Epidermal melanocyte (primary cell): ENCODE measurements around the gene CHML.

ENCODE experiments used
- DNase-seq: peaks from one replicate; pipeline ENCODE4 v3.0.0; 2011; ENCODE audit warnings: low spot score; ENCODE audit not compliant: insufficient read length

The CHML gene

DNA sequence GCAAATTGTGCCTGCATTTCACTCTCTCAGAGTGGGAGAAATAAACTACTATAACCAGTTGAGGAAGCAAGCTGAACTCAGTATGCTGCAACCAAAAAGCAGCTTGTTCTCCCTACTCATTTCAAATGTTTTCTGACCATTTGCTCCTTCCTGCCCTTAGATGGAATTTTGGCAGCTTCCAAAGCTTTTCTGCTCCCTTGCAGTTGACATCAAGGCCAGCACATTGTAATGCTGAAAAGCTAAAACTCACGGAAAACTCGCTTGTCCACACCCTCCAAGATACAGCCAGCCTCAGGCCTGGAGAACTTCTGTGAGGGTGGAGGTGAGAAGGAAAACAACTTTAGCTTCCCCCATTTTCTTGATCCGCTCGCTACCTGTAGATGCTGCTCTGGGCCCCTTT, 5.0 kb upstream of the CHML start:
- no peak for DNase-seq

DNA sequence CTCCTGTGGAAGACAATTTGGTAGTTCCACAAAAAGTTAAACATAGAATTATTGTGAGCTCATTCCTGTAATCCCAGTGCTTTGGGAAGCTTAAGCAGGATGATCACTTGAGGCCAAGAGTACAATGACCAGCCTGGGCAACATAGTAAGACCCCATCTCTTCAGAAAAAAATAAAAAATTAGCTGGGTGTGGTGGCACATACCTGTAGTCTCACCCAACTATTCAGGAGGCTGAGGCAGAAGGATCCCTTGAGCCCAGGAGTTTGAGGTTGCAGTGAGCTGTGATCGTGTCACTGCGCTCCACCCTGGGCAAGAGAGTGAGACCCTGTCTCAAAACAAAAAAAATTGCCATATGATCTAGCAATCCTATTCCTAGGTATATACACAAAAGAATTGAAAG, 4.1 kb upstream of the CHML start:
- DNase-seq = no peak

DNA sequence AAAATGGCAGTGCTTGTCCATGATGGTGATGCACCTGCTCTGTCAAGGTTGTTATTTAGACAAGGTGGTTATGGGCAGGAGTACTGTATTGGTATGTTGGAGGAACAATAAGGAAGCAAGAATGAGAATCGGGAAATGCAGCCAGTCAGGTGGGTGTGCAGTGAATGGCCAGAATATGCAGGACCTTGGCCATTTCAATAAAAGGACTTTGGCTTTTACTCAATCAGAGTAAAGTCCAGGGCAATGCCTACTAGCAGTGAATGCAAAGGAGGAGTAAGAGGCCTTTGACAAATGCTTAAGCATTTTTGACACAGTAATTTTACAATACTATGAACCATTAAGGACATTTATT, 2.4 kb upstream of the CHML start:
- DNase-seq = no peak

DNA sequence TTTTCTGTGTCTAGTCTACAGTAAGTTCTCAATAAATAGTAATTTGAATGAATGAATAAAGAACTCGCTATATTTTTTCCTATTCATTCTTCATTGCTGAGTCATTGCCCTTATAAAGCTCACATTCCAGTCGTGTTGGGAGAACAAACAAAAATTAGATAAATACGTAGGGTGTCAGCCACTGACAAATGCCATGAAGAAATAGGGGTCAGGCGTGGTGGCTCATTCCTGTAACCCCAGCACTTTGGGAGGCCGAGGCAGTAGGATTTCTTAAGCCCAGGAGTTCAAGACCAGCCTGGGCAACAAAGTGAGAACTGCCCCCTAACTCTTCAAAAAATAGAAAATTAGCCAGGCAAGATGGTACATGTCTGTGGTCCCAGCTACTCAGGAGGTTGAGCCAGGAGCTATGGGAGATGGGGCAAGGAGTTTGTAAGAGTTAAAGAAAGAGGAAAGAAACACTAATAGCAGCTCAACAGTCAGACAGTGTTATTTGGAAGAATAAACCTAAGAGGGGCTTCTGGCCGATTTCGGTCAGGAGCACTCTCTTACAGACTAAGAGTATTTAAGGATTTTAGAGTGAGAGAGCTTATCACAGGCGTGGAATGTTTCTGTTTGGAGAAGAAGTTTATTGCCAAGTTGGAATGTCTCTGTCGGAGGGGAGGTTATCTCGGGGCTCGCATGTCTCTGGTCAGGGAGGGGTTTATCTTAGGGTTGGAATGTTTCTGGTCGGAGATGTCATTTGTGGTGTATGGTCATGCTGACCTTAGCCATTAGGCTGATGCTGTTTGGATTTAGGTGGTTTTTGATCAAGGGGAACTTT, 1.8 kb upstream of the CHML start:
- no peak for DNase-seq

DNA sequence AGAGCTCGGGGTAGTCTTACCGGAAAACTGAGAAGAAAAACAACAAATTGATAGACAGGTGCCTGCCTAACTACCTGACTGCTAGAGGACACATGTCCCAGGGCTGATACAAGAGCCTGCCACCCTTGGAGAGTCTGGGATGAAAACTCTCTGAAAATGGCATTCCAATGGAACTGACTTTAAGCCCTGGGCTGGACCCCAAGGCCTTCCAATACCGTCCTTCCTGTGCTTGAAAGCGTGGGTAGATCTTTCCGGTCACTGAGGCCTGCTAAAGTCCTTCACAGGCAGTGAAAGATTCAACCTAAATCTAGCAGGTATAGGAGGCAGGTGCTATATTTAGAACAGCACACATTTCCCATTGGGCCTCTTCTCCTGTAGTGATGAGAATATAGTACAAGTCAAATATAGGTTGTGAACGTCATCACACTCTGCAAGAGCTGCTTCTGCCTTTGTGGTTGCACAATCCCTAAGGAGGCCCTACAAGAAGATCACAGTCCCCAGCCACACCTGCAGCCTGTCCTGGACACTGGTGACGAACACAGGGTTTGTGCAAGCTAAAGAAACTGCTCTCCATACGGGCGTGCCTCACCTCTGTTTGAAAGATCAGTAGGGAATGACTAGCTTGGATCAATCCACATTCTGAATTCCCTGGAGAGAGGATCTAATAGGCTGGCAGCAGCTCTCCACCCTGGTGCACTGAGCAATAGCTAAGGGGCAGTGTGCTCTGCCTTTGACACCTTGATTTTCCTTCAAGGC, 876 bp upstream of the CHML start:
- no peak for DNase-seq

DNA sequence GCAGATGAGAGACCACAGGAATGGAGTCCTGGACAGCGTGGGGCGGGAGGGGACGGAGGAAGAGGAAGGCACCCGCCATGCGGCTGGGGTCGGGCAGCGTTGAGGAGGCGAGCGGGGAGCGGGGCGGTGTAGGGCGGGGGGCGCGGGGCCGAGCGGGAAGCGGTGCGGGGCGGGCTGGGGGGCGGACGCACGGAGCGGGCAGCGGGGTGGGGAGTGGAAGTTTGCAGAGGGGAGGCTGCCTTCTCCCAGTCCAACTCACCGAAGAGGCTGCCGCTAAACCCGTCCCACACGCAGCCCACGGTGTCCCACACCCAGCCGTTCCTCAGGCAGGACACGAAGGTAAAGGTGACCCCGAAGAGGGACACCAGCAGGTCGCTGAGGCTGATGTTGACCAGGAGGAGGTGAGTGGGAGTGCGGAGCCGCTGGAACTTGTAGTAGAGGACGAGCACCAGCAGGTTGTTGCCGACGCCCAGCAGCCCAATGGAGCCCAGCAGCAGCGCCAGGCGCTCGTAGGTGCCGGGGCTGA, 483 bp downstream of the CHML start:
- DNase-seq = no peak

DNA sequence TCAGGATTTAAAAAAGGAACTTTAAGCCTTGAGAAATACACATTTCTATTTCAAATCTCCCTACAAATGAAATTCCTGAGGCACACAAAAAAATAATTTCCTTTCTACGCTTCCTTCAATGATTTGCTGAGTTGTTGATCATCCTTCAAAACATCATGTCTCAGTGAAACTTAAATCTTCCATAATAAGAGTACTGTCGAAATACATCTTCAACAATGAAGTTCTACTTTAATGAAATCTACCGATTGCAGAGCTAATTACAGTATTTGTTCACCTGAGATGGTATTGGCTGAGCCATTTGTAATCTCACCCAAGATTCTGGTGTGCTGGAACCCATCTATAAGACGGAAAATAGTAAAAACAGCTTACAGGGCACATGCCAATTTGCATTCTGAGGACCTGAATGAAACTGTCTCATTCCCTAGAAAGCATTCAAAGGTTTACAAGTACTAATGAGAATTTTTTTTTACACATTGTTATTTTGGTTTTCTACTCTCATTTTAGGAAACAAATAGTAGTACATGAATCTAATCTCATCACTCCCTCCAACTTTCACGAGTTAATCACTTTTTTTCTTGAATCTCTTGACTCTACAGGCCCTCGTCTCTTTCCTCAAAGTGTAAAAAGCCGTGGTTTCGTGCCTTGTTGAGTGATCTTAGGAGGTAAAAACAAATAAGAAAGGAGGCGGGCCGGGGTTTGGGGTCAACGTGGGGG, 1.1 kb downstream of the CHML start:
- no peak for DNase-seq

DNA sequence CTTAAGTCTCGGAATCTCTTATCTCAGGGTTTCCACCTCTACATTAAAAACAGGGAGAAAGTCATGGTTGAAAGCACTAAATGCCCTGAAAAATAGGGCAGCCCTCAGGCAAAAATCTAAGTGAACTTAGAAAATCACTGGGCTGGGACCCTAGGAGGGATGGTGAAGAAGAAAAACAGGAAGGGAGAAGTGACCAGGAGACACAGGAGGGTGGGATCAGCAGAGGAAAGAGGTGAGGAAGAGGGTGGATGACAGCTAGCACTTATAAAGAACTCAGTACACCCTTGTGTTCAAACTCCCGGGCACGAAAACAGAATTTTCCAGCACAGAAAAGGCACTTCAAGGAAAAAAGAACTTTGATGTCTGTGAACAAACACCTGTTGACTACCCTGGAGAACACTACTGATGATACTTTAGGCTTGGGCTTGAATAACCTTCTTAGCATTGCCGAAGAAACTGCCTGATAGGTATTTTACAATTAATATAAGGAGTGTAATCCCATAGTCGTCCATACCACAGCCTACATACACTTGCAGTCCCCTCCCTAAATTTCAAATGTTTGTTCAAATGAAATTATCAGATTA, 2.0 kb downstream of the CHML start:
- DNase-seq = no peak

DNA sequence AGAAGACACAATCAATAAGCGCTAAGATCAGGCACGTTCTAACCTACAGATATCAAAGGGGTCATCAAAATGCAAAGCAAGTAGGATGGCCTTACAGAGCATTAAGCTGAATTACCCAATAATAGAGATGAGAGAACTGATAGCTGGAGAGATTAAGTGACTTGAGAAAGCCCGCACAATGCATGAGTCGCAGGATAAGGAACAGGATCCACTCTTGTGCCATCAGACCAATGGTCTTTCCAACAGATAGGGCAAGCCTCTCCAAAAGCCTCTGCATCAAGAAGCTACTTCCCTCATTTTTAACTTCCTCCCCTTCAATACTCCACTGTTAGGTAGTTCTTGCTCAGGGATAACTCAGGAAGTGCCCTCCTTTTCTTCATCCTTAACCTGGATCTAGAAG, 2.6 kb downstream of the CHML start:
- no peak for DNase-seq

DNA sequence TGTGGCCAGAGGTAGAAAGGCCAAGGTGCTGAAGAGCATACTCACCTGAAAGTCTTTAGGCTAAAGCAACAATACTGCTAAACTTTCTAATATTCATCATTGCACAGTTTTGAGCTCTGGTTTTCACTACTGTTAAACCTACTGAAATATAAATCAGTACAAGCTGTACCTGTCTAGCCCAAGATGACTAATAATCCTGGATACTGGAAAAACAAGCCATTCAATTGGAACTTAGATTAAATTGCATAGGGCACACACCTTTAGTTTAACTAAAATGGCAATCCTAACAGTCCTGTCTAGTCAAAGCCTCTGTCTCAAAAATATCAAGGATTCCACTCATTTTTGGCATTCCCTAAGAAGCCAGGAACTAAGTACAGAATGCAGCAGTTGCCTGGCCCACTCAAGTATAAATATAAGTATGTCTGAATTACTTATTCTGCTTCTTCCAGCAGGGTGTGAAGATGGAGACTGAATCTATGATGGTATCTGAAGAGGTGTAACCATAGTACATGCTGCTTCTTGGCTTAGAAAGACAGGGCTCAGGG, 3.1 kb downstream of the CHML start:
- no peak for DNase-seq

DNA sequence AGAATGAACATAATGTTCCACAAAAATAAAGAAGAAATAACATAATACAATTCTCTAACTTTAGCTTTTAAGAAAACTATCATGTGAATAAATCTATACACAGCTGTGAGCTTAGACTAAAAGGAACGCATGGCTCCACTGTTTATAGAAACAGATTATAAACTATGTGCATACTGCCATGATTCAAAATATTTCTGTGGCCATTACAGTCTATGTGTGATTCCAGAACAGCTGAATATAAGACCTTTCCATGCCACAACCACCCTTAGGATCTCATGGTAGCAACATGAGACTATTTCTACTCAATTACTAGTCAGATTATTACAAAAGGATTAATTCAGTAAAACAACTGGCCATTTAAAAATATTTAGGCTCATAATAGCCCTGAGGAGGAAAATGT, 3.9 kb downstream of the CHML start:
- no peak for DNase-seq

DNA sequence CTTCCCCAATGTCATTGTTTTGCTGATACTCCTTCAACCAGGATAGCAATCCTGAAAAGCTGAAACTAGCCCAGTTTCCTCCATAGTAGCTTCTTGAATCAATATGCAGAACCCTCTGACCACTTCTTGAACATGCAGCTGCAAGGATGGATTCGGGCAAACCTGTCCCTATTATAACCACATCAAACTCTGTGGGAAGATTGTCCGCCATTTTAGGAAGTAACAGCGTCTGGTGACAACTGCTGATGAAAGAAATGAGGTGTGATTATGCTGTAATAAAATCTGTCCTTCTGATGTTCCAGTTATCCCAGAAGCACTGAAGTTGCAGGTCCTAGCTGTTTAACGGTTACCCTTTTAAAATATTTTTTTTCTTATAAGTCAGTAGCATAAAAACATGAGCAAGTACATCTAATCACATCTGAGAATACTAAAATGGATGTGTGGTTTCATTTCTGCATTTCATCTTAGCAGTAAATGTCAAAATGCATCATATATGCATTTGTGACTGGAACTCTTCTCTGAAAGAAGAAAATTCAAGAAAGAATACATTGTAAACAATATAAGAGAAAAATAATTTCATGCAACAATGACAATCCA, 4.5 kb downstream of the CHML start:
- DNase-seq = no peak

DNA sequence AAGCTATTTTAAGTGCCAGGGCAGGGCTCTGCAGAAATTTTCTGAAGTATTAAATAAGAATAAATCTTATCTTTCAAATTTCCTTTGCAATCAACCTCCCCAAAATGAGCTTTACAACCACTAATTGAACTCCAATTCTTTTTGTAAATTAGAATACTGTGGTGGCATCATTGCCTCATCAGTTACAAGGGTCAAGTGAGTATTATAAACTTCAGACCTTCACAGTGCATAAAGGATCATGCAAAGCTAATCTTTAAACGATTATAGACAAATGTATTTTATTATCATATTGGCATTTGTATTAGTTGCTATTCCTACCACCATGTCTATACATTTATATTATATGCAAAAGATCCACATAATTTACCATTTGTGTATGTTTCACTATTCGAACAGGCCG, 7.2 kb downstream of the CHML start:
- DNase-seq = no peak

DNA sequence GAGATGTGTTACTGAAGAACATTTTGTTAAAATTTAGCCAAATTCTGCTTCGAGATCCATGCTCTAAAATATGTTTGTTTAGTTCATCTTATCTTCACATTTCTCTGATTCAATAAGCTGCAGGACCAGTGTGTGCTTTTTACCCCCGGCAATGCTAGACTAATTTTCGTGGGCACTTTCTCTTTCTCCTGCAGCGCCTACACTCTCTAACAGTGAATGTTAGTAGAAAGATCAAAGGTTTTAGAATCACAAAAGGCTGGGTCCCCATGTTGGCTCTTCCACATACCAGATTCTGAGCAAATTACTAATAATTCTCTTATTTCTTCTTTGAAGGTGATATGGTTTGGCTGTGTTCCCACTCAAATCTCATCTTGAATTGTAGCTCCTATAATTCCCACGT, 8.5 kb downstream of the CHML start:
- DNase-seq = no peak

DNA sequence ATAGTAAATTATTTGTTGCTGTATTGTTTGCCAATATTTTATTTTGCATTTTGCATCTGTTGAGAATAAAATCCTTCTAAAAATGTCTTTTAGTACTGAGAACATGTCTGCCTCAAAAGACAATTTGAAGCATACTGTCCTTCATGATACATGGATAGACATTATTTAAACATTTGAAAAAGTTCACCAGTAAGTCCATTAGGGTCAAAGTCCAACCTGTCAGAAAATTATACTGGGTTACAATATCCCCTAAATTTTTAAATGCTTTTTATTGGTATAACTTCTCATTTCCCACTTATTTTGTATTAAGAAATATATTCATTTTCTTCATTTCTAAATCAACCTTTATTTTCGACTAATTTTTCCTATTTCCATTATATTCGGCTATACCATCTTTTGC, 9.3 kb downstream of the CHML start:
- no peak for DNase-seq

DNA sequence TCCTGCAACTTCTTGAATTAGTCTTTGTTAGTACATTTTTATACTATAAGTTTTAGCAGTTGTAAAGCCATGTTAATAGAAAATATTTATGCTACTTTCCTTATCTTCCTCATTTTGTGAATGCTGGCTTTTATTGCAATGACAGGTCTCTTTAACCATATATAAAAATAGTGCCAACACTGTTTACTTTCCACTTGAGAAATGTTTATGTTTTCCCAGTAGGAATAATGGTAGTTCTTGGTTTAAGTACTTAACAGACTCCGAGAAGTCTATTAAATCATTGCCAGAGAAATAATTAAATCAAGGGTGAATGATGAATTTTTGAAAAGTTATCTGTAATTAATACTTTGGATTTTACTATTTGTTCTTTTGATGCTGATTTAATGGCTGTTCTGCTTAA, 9.7 kb downstream of the CHML start:
- DNase-seq = no peak

DNA sequence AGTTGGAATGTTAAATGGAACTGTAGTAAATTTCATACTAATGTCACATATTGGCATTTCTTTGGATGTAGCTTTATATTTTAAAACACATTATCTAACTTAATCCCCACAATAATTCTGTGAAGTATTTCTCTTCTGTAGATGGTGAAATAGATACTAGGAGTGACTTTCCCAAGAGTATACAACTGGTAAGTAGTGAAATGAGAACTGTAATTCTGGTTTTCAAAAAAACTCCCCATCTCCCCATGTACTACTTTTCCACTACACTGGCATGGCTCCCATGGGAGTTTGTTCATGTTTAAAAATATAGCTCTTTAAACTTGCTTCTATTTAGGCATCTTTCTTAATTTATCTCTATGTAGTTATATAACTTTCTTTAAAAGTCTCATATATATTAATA, 10.2 kb downstream of the CHML start:
- DNase-seq = no peak

DNA sequence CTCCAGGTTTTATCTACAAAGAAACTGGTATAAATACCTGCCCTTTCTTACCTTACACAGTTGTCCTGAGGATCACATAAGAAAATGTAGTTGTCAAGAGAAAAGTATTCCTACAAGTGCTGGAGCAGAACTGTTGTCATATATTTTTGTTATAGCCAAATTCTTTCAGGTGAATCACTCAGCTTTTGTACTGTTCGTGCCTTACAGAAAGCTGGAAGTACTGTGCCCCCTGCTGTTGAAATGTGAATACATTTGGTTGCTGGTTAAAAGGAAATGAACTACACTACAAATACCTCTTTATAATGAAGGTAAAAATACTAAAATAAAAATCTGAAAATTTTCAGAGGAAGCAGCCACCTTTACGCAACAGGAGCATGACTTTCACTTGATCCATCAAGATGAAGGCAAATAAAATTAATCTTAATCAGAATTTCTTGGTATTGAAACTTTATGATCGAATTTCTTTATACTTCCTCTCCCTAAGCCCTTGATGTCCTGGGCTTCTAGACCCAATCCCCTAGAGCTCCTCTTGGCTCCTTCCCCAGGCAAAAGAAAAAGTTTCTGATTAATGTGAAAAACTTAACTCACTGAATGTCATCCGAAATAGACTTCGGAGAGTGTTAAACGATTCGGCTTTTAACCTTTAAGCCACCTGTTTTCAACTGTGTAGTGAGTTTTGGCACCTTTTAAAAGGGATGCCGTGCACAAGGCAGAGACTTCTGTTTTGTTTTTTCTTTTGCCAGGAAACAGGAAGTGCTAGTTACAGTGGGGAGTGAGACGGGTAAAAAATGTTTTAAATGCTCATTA, 12.5 kb downstream of the CHML start:
- DNase-seq = no peak

DNA sequence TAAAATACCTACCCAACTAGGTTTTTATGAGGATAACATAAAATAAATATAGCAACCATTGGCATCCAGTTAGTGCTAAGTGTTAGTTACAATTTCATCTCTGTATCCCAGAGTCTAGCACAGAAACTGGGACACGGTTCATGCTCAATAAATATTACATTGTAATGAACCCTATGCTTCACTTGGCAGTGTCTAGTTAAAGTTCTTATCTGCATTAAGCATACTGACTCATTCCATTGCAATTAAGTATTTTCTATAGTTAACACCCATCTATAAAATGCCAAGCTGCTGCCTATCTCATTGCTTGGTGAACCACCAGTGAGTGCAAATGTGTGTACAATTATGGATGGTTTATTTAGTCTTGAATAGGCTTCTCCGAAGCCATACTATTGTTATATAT, 15.2 kb downstream of the CHML start:
- no peak for DNase-seq

DNA sequence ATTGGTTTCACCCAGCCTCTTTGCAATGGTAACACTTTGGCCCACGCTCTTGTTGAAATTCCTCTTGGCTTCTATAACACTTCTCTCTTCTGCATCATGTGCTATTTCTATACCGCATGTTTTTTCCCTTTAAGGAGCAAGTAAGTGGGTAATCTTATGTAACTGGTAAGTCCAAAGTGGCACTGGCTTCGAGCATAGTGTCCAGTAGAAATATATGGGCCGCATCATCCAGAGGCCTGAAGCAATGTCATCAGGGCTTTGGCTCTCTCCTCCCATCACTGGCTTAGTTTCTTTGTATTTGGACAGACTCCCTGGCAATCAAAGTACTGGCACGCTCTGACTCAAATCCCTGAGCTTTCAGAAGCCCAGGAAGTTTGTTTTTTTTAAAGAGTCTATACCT, 17.5 kb downstream of the CHML start:
- DNase-seq = no peak
